Suprapubic skin (tissue), 4 donors: ENCODE data around the gene MAP3K10. TPM values are rescaled to one million over a fixed set of nuclear protein-coding genes. Genes with fewer than 3 reads are reported as not detected.

Source experiments
- DNase-seq, 2 donors: peaks; one replicate each; pipeline ENCODE4 v3.0.0-alpha.2; 2019; ENCODE audit warnings: low spot score in 2 of 2
- H3K27ac ChIP-seq: fragments of 200-600 bp; sonication (generic); one replicate; pipeline ENCODE4 v1.5.1; 2019
- H3K27me3 ChIP-seq: fragments of 200-600 bp; sonication (generic); one replicate; pipeline ENCODE4 v1.5.1; 2019
- H3K36me3 ChIP-seq: fragments of 200-600 bp; sonication (generic); one replicate; pipeline ENCODE4 v1.5.1; 2019
- H3K4me1 ChIP-seq: fragments of 200-600 bp; sonication (generic); one replicate; pipeline ENCODE4 v1.5.1; 2019
- H3K4me3 ChIP-seq: fragments of 200-600 bp; sonication (generic); one replicate; pipeline ENCODE4 v1.5.1; 2019; ENCODE audit warnings: mild to moderate bottlenecking
- H3K9me3 ChIP-seq: fragments of 200-600 bp; sonication (generic); one replicate; pipeline ENCODE4 v1.5.1; 2019
- CTCF ChIP-seq, 2 donors: fragments of 200-600 bp in 1 of 2; fragments of 450-650 bp in 1 of 2; sonication (generic) in 1 of 2; IDR thresholded peaks; one replicate each; pipeline ENCODE4 v1.5.1; 2016 to 2019; ENCODE audit warnings: antibody characterized with exemption in 2 of 2, mild to moderate bottlenecking in 1 of 2, moderate library complexity in 1 of 2
- EP300 ChIP-seq: sonication (generic); formaldehyde crosslinking; IDR thresholded peaks from one replicate; pipeline ENCODE4 v1.6.1; 2017; ENCODE audit warnings: antibody characterized with exemption
- POLR2A ChIP-seq, 2 donors: fragments of 450-650 bp; IDR thresholded peaks; one replicate each; pipeline ENCODE4 v1.6.1; 2017; ENCODE audit warnings: antibody characterized with exemption in 2 of 2, mild to moderate bottlenecking in 2 of 2, moderate library complexity in 2 of 2
- POLR2AphosphoS5 ChIP-seq, 3 donors: sonication (generic); formaldehyde crosslinking; IDR thresholded peaks; one replicate each; pipeline ENCODE4 v1.6.1; 2017; ENCODE audit warnings: antibody characterized with exemption in 3 of 3
- WGBS: methylation state at CpG from one replicate; pipeline ENCODE4 v1.1.5; 2018; 5-methylcytosine and 5-hydroxymethylcytosine counted together
- total RNA-seq, 4 donors: library from RNA; depleted of rRNA; stranded (reverse); fragments of >200 nt; gene quantifications; one replicate each; pipeline ENCODE4 v1.1.0, GENCODE V29; 2016

Gene MAP3K10
- total RNA-seq, 4 donors from 2014 or later, result 11.0 to 20.4 (median 17.1) TPM

- DNase-seq, result no peak
- Histone ChIP-seq H3K36me3 (peaks cover 87% of the 10 kb centered on the region), H3K27ac (no peak overlapping the region), H3K27me3 (no peaks in the 10 kb centered on the region), H3K9me3 (no peaks in the 10 kb centered on the region), H3K4me3 (no peak overlapping the region), H3K4me1 (no peaks in the 10 kb centered on the region)
- 79% methylated on average over 7 of the region's 9 CpGs for WGBS
- no peak for TF ChIP-seq POLR2A (IDR thresholded peaks at IDR 0.05)
- TF ChIP-seq POLR2AphosphoS5 (IDR thresholded peaks at IDR 0.05), result no peak
- no peak for TF ChIP-seq CTCF (IDR thresholded peaks at IDR 0.05)
- no peak for TF ChIP-seq EP300
These were observed 44.8 kb downstream of the MAP3K10 start for GRCh38 chr19:40236026-40236355.

- Histone ChIP-seq H3K27me3 (no peaks in the 10 kb centered on the region), H3K4me1 (no peaks in the 10 kb centered on the region), H3K4me3 (no peak overlapping the region), H3K36me3 (peaks cover 91% of the 10 kb centered on the region), H3K9me3 (no peaks in the 10 kb centered on the region), H3K27ac (no peak overlapping the region)
- 82% methylated on average over 6 of the region's 6 CpGs for WGBS
- TF ChIP-seq EP300, result no peak
- no peak for TF ChIP-seq CTCF (IDR thresholded peaks at IDR 0.05)
- TF ChIP-seq POLR2A (IDR thresholded peaks at IDR 0.05), result no peak
- TF ChIP-seq POLR2AphosphoS5 (IDR thresholded peaks at IDR 0.05), result no peak
- DNase-seq, result no peak
These were observed 45.1 kb downstream of the MAP3K10 start for GRCh38 chr19:40236366-40236765.

GRCh38 chr19:40237791-40238190 lies 46.6 kb downstream of the MAP3K10 start:
- H3K9me3 ChIP-seq, result no peaks in the 10 kb centered on the region
- peaks cover 96% of the 10 kb centered on the region for H3K36me3 ChIP-seq
- TF ChIP-seq CTCF (IDR thresholded peaks at IDR 0.05) (no peak), POLR2A (IDR thresholded peaks at IDR 0.05) (no peak), EP300 (no peak), POLR2AphosphoS5 (IDR thresholded peaks at IDR 0.05) (no peak)
- no peak for DNase-seq
- H3K4me3 ChIP-seq, result no peak overlapping the region
- WGBS, result 93% methylated on average over 14 of the region's 14 CpGs
- H3K27ac ChIP-seq, result no peak overlapping the region
- H3K27me3 ChIP-seq, result no peaks in the 10 kb centered on the region
- H3K4me1 ChIP-seq, result peaks cover 10% of the 10 kb centered on the region

- H3K4me1 ChIP-seq, result peaks cover 14% of the 10 kb centered on the region
These were observed 47.5 kb downstream of the MAP3K10 start for GRCh38 chr19:40238775-40239174.

More at GRCh38 chr19:40238775-40239174, 47.5 kb downstream of the MAP3K10 start:
- H3K27me3 ChIP-seq, result no peaks in the 10 kb centered on the region
- TF ChIP-seq POLR2A (IDR thresholded peaks at IDR 0.05), result no peak
- TF ChIP-seq EP300, result no peak
- no peak for TF ChIP-seq CTCF (IDR thresholded peaks at IDR 0.05)
- no peak for TF ChIP-seq POLR2AphosphoS5 (IDR thresholded peaks at IDR 0.05)
- WGBS, result 93% methylated on average over 6 of the region's 9 CpGs
- no peak overlapping the region for H3K4me3 ChIP-seq
- H3K27ac ChIP-seq, result no peak overlapping the region
- H3K36me3 ChIP-seq, result peaks cover 87% of the 10 kb centered on the region
- no peaks in the 10 kb centered on the region for H3K9me3 ChIP-seq
- DNase-seq, result no peak
